SKM-1 treated with dmso at 0.1 percent for 144 hours (cell line): ENCODE measurements around the gene BCKDHB.
"Not testable (repeated sequence)": the region's sequence is repeated elsewhere in the genome, so short reads cannot be mapped to it uniquely, and the experiment has no call there.

Experiments
- DNase-seq: peaks from one replicate; lab custom pipeline; 2025; ENCODE audit not compliant: unreplicated experiment; lab: John Stamatoyannopoulos, UW

BCKDHB gene

GRCh38 chr6:80205404-80205803 is 98.9 kb downstream of the BCKDHB start:
- DNase-seq = no peak

GRCh38 chr6:80206758-80207157 is 100.3 kb downstream of the BCKDHB start:
- no peak for DNase-seq

- DNase-seq = no peak
These were observed 103.0 kb downstream of the BCKDHB start for GRCh38 chr6:80209430-80209829.

GRCh38 chr6:80210618-80211017 is 104.1 kb downstream of the BCKDHB start:
- no peak for DNase-seq

- no peak for DNase-seq
These were observed 104.8 kb downstream of the BCKDHB start for GRCh38 chr6:80211286-80211685.

GRCh38 chr6:80211890-80212289 is 105.4 kb downstream of the BCKDHB start:
- DNase-seq = not testable (repeated sequence)

- DNase-seq = peak; percentile 54
These were observed 108.1 kb downstream of the BCKDHB start for GRCh38 chr6:80214436-80215022.

- no peak for DNase-seq
These were observed 108.6 kb downstream of the BCKDHB start for GRCh38 chr6:80215063-80215462.

- DNase-seq = no peak
These were observed 111.3 kb downstream of the BCKDHB start for GRCh38 chr6:80217794-80218193.

- DNase-seq = no peak
These were observed 117.3 kb downstream of the BCKDHB start for GRCh38 chr6:80223743-80224212.

GRCh38 chr6:80226151-80226550 is 119.7 kb downstream of the BCKDHB start:
- no peak for DNase-seq

GRCh38 chr6:80226699-80227098 is 120.2 kb downstream of the BCKDHB start:
- no peak for DNase-seq

- no peak for DNase-seq
These were observed 121.2 kb downstream of the BCKDHB start for GRCh38 chr6:80227545-80228105.

GRCh38 chr6:80233262-80233661 is 126.8 kb downstream of the BCKDHB start:
- no peak for DNase-seq

GRCh38 chr6:80233958-80234357 is 127.5 kb downstream of the BCKDHB start:
- no peak for DNase-seq

GRCh38 chr6:80234401-80234800 is 127.9 kb downstream of the BCKDHB start:
- no peak for DNase-seq

GRCh38 chr6:80234908-80235307 is 128.4 kb downstream of the BCKDHB start:
- no peak for DNase-seq

- no peak for DNase-seq
These were observed 129.2 kb downstream of the BCKDHB start for GRCh38 chr6:80235647-80236046.

- not testable (repeated sequence) for DNase-seq
These were observed 132.3 kb downstream of the BCKDHB start for GRCh38 chr6:80238754-80239153.

- DNase-seq = no peak
These were observed 138.6 kb downstream of the BCKDHB start for GRCh38 chr6:80245043-80245442.

- no peak for DNase-seq
These were observed 143.4 kb downstream of the BCKDHB start for GRCh38 chr6:80249897-80250296.

- DNase-seq = no peak
These were observed 144.0 kb downstream of the BCKDHB start for GRCh38 chr6:80250391-80250997.

- no peak for DNase-seq
These were observed 144.8 kb downstream of the BCKDHB start for GRCh38 chr6:80251321-80251720.
